ENCODE measurements around the gene IFNA7.

GRCh38 chr9:21234153-21234687 is 32.2 kb upstream of the IFNA7 start:
- TF ChIP-seq FOXK1 (CRISPR knock-in tag; IDR thresholded peaks at IDR 0.05): no peak
- TF ChIP-seq IRF1 (CRISPR knock-in tag; IDR thresholded peaks at IDR 0.05): no peak
- no peak for TF ChIP-seq NR1H2 (CRISPR knock-in tag; IDR thresholded peaks at IDR 0.05)
- TF ChIP-seq, protein P1, sequence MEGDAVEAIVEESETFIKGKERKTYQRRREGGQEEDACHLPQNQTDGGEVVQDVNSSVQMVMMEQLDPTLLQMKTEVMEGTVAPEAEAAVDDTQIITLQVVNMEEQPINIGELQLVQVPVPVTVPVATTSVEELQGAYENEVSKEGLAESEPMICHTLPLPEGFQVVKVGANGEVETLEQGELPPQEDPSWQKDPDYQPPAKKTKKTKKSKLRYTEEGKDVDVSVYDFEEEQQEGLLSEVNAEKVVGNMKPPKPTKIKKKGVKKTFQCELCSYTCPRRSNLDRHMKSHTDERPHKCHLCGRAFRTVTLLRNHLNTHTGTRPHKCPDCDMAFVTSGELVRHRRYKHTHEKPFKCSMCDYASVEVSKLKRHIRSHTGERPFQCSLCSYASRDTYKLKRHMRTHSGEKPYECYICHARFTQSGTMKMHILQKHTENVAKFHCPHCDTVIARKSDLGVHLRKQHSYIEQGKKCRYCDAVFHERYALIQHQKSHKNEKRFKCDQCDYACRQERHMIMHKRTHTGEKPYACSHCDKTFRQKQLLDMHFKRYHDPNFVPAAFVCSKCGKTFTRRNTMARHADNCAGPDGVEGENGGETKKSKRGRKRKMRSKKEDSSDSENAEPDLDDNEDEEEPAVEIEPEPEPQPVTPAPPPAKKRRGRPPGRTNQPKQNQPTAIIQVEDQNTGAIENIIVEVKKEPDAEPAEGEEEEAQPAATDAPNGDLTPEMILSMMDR (IDR thresholded peaks at IDR 0.05): no peak
- no peak for TF ChIP-seq ELF4 (CRISPR knock-in tag; IDR thresholded peaks at IDR 0.05; ENCODE audit: low read depth)
- TF ChIP-seq ZNF396 (CRISPR knock-in tag; IDR thresholded peaks at IDR 0.05; ENCODE audit: borderline replicate concordance): no peak
- no peak for TF ChIP-seq FOXJ3 (CRISPR knock-in tag; IDR thresholded peaks at IDR 0.05; ENCODE audit: borderline replicate concordance)
- TF ChIP-seq, protein P2, sequence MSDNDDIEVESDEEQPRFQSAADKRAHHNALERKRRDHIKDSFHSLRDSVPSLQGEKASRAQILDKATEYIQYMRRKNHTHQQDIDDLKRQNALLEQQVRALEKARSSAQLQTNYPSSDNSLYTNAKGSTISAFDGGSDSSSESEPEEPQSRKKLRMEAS (CRISPR knock-in tag; IDR thresholded peaks at IDR 0.05): no peak
- no peak for TF ChIP-seq CREB1 (CRISPR knock-in tag; IDR thresholded peaks at IDR 0.05)
- TF ChIP-seq, protein P3, sequence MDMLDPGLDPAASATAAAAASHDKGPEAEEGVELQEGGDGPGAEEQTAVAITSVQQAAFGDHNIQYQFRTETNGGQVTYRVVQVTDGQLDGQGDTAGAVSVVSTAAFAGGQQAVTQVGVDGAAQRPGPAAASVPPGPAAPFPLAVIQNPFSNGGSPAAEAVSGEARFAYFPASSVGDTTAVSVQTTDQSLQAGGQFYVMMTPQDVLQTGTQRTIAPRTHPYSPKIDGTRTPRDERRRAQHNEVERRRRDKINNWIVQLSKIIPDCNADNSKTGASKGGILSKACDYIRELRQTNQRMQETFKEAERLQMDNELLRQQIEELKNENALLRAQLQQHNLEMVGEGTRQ (CRISPR knock-in tag; IDR thresholded peaks at IDR 0.05): no peak
- TF ChIP-seq, protein P4, sequence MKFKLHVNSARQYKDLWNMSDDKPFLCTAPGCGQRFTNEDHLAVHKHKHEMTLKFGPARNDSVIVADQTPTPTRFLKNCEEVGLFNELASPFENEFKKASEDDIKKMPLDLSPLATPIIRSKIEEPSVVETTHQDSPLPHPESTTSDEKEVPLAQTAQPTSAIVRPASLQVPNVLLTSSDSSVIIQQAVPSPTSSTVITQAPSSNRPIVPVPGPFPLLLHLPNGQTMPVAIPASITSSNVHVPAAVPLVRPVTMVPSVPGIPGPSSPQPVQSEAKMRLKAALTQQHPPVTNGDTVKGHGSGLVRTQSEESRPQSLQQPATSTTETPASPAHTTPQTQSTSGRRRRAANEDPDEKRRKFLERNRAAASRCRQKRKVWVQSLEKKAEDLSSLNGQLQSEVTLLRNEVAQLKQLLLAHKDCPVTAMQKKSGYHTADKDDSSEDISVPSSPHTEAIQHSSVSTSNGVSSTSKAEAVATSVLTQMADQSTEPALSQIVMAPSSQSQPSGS (CRISPR knock-in tag; IDR thresholded peaks at IDR 0.05; ENCODE audit: borderline replicate concordance, low read depth): no peak
